ENCODE data around the gene LRBA.
"Not testable (repeated sequence)": the region's sequence is repeated elsewhere in the genome, so short reads cannot be mapped to it uniquely, and the experiment has no call there.

The LRBA gene

DNA sequence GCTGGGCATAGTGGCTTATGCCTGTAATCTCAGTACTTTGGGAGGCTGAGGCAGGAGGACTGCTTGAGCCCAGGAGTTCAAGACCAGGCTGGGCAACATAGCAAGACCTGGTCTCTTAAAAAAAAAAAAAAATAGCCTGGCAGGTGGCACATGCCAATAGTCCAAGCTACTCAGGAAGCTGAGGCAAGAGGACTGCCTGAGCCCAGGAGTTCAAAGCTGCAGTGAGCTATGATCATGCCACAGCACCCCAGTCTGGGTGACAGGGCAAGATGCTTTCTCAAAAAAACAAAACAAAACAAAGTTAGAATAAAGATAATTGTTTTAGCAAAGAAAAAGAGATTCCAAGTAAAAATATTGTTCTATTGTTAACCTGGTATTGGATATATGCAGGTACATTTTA is 75.0 kb downstream of the LRBA start:
- no peak for DNase-seq

DNA sequence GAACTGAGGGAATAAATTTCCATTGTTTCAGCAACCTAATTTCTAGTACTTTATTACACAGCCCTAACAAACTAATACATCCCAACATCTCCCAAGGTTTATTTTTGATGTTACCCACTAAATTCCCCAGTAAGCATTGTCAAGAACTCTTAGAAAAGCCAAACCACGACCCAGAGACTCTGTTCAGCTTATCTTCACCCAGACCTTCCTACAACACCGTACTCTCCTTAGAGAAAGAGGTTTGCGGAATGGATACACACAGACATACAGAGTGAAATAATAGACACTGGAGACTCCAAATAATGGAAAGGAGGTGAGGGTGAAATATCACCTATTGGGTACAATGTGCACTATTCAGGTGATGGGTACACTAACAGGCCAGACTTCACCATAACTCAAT is 75.6 kb downstream of the LRBA start:
- no peak for DNase-seq

DNA sequence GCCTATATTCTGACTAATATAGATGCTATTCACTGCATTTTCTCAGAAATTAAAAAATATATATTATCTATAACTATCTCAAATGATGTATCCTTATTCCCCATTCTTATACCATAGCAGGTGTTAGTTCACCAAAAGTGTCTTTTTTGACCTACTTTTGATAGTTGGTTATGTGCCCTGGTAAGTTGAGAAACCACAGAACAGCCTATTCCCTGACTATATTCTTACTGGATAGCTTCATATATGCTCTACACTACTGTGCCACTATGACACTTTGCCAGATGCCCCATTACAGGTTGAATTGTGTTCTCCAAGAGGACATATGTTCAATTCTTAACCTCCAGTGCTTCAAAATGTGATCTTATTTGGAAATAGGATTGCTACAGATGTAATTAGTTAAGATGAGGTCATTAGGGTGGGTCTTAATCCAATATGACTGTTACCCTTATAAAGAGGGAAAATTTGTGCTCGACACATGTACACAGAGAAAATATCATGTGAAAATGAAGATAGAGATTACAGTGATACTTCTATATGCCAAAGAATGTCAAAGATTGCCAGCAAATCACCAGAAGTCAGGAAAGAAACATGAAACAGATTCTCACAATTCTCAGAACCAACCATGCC is 76.1 kb downstream of the LRBA start:
- DNase-seq: peak; percentile 17

DNA sequence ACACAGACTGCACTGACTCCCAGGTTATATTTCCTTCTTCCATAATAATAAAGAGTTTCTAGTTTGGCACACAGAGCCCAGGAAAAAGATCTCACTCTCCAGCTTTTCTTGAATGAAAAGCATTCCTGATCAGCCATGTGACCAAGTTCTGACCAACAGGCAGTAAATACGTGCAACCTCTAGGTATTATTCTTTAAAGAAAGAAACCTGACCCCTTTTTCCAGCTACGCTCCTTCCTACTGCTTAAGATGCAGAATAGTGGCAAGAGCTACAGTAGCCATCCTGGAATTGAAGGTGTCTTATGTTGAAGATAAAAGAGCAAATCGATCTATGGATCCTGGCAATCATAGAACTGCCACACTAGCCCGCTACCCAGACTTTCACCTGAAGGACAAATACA is 76.7 kb downstream of the LRBA start:
- DNase-seq: no peak

DNA sequence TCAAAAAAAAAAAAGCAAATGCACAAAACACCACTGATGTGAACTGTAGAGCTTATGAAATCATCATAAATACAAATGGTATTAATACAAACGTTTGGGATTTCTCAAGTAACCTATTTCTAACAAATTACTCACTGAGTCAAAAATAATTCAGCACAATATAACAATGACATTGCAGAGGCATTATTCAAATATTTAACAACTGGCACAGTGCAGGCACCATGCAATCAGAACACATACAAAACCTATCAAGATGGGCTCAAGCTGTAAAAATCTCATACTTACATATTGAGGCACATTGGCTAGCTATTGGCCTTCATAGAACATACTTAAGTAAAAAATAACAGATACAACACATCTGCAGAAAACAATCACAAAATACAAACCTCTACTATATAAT is 81.1 kb downstream of the LRBA start:
- DNase-seq: no peak

DNA sequence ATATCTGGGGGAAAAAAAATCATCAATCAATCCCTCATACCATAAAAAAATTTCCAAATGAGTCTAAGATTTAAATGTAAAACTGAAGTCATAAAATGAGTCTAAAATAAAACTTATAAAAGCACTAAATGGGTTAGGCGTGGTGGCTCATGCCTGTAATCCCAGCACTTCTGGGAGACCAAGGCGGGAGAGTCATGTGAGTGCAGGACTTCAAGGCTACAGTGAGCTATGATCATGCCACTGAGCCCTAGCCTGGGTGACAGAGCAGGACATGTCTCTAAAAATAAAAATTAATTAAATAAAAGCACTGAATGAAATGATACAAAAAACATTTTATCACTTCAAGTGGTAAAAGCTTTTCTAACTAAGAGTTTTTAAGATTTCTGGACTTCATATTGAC is 83.3 kb downstream of the LRBA start:
- DNase-seq: no peak

DNA sequence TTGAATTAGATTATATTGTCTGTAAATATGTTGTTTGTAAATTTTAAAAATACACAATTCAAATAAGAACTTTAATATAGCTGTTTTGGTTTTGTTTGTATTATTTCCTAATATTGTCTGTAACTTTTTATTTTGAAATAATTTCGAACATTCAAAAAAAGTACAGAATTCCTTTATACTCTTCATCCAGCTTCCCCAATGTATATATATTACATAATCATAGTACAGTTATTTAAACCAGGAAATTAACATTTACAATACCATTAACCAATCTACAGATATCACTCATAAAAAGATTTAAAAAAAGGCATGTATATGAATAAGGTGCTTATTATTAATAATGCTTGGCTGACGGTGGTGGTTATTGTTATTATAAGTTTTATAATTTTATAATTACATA is 84.1 kb downstream of the LRBA start:
- DNase-seq: no peak

DNA sequence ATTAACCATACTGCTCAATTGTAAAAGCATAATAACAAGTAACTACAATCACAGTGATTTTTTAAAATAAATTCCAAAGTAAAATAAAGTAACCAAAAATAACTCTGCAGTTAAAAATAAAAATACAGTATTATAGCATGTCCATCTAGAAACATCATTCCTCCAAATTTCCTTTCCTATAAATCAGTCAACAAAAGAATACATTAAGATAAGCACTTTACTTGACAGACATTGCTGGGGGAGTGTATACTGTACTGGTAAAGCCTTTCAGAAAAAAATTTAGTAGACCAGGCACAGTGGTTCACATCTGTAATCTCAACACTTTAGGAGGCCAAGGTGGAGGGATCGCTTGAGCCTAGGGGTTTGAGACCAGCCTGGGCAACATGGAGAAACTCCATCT is 91.1 kb downstream of the LRBA start:
- no peak for DNase-seq

DNA sequence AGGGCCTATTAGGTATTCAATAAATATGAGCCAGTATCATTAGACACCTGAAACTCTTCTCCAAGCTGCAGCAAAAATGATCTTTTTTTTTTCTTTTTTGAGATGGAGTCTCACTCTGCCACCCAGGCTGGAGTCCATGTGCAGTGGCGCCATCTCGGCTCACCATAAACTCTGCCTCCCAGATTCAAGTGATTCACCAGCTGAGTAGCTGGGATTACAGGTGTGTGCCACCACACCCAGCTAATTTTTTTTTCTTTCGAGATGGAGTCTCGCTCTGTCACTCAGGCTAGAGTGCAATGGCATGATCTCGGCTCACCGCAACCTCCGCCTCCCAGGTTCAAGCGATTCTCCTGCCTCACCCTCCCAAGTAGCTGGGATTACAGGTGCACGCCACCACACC is 93.6 kb downstream of the LRBA start:
- DNase-seq: not testable (repeated sequence)

DNA sequence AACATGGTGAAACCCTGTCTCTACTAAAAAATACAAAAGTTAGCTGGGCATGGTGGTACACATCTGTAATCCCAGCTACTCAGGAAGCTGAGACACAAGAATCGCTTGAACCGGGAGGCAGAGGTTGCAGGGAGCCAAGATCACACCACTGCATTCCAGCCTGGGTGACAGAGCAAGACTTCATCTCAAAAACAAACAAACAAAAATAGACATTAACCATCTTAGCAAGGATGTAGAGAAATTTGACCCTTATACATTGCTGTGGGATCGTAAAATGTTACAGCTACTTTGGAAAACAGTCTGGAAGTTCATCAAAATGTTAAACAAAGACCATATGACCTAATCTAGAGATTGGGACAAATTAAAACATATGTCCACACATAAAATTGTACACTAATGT is 96.5 kb downstream of the LRBA start:
- DNase-seq: not testable (repeated sequence)

DNA sequence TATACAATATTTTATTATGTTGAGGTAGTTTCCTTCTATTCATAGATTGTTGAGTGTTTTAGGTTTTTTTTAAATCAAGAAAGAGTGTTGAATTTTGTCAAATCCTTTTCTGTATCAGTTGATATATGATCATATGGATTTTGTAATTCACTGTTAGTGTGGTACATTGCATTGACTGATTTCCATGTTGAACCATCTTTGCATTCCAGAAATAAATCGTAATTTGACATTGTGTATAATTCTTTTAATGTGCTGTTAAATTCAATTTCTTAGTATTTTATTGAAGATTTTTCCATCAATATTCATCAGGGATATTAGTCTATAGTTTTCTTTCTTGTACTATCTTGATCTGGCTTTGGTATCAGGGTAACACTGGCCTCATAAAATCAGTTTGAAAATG is 103.8 kb downstream of the LRBA start:
- no peak for DNase-seq

DNA sequence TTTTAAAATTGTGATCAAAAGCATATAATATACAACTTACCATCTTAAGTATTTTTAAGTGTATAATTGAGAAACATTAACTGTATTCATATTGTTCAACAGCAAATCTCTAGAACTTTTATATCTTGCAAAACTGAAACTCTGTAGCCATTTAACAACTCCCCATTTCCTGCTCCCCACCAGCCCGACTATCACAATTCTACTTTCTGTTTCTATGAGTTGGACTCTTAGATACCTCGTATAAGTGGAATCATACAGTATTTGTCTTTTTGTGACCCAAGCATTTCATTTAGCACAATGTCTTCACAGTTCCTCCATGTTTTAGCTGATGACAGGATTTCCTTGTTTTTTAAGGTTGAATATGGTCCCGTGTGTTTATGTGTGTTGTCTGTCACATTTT is 106.0 kb downstream of the LRBA start:
- no peak for DNase-seq

DNA sequence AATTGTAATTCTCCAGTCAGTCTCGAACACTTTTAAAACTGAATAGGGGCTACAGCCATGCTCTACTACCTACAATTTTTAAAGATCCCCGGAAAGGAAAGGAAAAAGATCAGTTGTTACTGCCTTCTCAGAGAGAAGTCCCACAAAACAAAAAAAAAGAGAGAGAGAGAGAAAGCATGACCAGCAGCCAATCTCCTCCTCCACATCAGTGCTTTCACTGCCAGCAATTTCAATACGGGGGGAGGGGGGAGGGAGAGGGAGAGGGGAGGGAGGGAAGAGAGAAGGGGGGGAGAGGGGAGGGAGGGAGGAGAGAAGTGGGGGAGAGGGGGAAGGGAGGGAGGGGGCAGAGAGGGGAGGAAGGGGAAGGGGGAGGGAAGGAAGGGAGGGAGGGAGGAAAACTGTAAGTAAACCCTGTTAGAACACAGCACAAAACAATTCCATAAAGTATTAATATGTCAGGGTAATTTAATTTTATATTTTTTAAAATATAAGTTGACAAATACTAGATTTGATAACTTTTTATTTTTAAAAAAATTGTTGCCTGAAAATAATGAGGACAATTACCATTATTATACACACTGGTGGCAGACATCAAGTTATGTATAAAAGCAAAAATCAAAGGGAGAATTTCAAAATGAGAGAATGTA is 108.0 kb downstream of the LRBA start:
- DNase-seq: no peak

DNA sequence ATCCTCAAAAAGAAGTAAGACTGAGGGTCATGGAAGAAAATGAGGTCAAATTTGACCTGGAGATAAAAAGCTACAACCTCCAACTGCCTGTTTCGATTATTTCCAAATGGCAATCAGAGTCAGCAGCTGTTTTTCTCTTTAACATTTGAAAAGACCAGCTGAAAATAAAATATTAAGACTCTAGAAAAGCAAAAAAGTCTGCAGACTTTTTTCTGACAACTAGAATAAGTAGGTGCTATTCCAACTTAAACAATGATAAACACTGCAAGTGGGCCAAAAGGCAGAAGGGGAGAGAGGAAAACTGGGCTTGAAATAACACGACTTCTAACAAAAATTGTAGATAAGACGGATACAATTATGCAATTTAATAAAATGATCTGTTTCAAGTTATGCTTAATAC is 110.4 kb downstream of the LRBA start:
- DNase-seq: no peak

DNA sequence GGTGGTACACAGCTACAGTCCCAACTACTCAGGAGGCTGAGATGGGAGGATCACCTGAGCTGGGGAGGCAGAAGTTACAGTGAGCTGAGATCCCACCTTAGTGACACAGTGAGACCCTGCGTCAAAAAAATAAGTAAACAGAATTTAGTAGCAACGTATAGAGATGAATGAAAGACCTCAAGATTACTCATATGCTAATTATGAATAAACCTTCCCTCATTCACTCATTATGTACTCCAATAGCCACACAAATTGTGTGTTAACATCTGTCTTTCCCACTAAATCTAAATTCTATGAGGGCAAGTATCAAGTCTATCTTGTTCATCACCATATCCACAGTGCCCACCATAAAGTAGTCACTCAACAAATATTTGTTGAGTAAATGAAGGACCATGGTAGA is 111.5 kb downstream of the LRBA start:
- no peak for DNase-seq

DNA sequence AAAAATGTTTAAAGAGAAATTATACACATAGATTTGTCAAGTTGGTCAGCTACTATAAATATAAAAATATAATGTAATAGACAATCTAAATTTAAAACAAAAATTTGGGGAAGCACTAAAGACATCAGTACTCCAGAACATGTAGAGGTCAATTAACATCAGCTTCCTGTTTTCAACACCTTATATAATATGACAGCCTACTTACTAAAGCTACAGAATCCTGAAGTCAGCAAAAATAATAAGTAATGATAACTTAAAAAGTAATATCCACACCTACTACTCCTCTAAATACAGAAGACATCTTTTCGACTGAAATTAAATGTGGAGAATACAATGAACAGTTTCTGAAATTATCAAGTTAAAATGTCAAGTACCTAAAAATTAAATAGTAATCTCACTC is 118.6 kb downstream of the LRBA start:
- DNase-seq: no peak

DNA sequence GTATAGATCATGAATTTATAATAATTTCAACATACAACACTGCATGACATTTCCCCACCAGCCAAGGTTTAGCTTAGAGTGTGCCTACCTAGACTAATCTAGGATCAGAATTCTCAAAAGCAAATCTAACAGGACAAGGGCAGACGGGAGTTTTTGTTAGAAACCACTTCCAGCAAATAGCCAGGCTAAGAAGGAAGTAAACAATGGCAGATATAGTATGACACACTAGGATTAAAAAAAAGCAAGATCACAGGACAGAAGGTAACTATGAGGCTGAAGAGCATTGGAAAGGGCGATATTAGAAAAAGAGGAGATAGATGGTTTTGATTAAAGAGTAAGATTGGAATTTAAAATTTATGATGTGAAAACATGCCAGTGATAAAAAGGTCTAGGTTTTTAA is 124.8 kb downstream of the LRBA start:
- no peak for DNase-seq

DNA sequence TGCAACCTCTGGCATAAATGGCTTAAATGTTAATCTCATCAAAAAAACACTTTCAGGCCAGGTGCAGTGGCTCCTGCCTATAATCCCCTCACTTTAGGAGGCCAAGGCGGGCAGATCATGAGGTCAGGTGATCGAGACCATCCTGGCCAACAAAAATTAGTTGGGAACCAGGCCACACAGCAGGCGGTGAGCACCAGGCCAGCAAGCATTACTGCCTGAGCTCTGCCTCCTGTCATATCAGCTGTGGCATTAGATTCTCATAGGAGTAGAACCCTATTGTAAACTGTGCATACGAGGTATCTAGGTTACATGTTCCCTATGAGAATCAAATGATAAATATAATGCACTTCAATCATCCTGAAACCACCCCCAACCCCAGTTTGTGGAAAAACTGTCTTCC is 125.8 kb downstream of the LRBA start:
- DNase-seq: no peak

DNA sequence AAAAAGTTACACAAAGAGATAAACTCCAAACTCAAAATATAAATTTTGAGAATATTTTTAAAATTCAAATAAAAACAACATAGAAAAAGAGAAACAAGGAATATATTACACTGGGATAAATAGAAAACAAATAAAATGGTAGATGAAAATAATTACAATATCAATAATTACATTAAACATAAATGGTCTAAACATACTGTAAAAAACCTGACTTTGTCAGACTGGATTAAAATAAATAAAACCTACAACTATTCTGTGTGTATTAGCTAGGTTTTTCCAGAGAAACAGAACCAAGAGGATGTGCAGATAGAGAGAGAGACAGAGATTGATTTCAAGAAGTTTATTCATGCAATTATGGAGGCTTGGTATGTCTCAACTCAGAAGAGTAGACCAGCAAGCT is 126.5 kb downstream of the LRBA start:
- DNase-seq: no peak

DNA sequence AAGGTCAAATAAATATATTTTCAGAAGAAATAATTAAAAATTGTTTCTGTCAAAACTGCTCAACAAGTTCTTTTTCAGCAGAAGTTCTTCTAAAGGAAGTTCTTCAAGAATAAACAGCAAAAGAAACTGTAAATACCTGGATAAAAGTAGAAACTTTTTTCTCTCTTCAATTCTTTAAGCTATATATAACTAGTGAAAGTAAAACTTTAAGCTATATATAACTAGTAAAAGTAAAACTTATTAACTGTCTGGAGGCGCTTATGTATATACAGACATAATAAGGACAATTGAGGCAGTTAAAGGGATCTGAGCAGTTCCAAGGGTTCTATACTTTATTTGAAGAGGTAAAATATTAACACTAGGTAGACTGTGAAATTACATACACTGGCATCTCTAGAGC is 126.9 kb downstream of the LRBA start:
- DNase-seq: no peak

DNA sequence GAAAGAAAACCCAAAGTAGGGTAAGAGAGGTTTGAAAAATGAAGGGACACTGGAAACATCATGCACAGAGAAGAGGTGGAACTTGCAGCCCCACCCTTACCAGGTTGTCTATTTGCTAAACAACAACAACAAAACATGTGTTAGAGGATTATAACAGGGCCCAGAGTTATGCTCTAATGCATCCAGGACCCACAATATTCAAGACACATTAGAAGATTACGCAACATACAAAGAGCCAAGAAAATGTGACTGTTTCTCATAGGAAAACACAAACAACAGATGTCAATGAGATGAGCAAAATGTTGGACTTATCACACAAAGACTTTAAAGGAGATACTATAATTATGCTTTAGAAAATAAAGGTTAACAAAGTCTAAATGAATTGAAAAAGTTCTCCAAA is 128.5 kb downstream of the LRBA start:
- no peak for DNase-seq

DNA sequence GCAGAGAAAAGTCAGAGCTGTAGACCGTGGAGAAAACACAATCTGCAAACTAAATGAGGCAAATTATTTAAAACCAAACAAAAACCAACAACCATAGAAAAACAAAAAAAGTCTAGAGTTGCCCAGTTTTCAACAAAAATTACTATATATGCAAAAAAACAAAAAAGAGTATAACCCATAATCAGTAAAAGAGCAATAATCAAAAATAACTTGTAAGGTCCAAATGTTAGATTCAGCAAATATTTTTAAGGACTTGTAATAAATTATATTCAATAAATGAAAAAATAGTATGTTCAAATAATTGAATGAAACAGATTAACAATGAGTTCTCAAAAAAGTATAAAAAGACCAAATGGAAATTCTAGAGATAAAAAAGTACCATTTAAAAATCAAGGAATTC is 130.5 kb downstream of the LRBA start:
- no peak for DNase-seq

DNA sequence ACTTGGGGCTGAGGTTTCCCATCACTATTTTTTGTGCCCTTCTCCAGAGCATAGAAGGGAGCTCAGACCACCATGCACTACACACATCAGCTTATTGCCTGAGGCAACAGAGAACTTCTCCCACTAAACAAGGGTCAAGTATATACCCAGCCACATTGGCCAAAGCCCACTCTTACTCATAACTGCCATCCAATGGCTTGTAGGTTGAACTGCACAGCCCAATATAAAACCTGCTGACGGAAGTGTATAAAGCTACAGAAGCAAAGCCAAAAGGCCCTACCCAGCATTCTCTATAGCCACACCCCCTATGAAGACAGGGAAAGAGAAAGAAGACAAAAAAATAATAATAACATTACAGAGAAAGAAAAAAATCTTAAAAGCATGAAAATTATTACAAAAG is 139.7 kb downstream of the LRBA start:
- no peak for DNase-seq

DNA sequence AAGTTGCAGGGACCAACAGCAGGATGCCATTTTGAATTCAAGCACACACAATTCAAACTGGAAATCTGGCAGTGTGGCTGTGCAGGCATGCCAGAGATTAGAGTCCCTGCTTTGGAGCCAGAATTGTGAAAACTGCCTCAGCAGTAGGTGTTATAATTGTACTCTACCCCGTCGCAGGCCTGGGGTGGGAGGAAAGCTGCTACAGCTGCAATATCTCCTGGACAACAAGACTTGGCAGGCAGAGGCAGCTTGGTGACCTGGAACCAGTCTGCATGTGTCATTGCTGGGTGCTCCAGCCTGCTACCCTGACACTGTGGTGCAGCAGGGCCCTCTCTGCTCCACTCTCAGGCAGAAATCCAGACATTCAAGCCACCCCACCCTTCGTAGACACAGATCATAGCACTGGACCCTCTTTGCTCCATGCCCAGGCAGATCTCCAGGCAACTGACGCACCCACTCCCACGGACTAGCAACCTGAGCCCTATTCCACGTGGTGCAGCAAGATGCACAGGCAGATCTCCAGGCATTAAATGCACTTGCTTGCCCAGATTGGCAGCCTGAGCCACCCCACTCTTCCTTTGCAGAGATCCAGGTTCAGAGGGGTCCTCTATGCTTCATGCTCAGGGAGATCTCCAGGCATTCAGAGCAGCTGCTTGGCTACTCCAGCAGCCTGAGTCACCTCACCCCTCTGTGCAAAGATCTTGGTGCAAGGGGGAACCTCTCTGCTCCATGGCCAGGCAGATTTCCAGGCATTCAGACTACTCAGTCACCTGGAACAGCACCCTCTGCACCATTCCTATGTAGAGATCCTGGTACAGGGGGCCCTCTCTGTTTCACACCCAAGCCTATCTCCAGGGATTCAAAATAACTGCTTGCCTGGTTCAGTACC is 140.5 kb downstream of the LRBA start:
- no peak for DNase-seq
